Hepatocyte (in vitro differentiated cells): Measurements from ENCODE around the gene CARD14.
"Not testable (repeated sequence)": the region's sequence is repeated elsewhere in the genome, so short reads cannot be mapped to it uniquely, and the experiment has no call there.

ENCODE experiments used
- EZH2 ChIP-seq: fragments of 200-600 bp; sonication (generic); IDR thresholded peaks from 2 replicates; pipeline ENCODE4 v1.6.1; 2016; ENCODE audit warnings: antibody characterized with exemption, mild to moderate bottlenecking, borderline replicate concordance
- EZH2phosphoT487 ChIP-seq: fragments of 200-600 bp; sonication (generic); IDR thresholded peaks from one replicate; pipeline ENCODE4 v1.6.1; 2018; ENCODE audit warnings: antibody characterized with exemption, mild to moderate bottlenecking, low read depth, moderate library complexity; ENCODE audit not compliant: unreplicated experiment, severe bottlenecking
- TF ChIP-seq, protein P1 (sequence below): fragments of 200-600 bp; sonication (generic); IDR thresholded peaks from 2 replicates; pipeline ENCODE4 v1.5.1; 2016; ENCODE audit warnings: antibody characterized with exemption, mild to moderate bottlenecking; ENCODE audit not compliant: poor library complexity

DNA sequence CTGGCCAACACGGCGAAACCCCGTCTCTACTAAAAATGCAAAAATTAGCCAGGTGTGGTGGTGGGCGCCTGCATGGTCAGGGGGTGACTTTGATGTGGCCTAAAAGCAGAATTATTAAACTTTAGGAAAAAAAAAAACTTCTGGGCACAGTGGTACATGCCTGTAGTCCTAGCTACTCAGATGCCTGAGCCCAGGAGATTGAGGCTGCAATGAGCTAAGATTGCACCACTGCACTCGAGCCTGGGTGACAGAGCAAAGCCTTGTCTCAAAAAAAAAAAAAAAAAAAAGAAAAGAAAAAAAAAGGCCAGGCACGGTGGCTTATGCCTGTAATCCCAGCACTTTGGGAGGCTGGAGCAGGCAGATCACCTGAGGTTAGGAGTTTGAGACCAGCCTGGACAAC, 29.5 kb downstream of the CARD14 start:
- TF ChIP-seq, protein P1, sequence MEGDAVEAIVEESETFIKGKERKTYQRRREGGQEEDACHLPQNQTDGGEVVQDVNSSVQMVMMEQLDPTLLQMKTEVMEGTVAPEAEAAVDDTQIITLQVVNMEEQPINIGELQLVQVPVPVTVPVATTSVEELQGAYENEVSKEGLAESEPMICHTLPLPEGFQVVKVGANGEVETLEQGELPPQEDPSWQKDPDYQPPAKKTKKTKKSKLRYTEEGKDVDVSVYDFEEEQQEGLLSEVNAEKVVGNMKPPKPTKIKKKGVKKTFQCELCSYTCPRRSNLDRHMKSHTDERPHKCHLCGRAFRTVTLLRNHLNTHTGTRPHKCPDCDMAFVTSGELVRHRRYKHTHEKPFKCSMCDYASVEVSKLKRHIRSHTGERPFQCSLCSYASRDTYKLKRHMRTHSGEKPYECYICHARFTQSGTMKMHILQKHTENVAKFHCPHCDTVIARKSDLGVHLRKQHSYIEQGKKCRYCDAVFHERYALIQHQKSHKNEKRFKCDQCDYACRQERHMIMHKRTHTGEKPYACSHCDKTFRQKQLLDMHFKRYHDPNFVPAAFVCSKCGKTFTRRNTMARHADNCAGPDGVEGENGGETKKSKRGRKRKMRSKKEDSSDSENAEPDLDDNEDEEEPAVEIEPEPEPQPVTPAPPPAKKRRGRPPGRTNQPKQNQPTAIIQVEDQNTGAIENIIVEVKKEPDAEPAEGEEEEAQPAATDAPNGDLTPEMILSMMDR: not testable (repeated sequence)
- TF ChIP-seq EZH2, EZH2phosphoT487: not testable (repeated sequence)
